Loucy (cell line): ENCODE measurements around the gene SIK3.

Experiments
- H2AFZ ChIP-seq: fragments of 200-600 bp; sonication (generic); 2 replicates; pipeline ENCODE4 v1.6.0; 2016; ENCODE audit warnings: antibody characterized with exemption, mild to moderate bottlenecking, low read length, moderate library complexity
- H3F3A ChIP-seq: fragments of 200-600 bp; 2 replicates; pipeline ENCODE4 v1.6.0; 2016; ENCODE audit warnings: antibody characterized with exemption, low read depth, mild to moderate bottlenecking
- H3K27me3 ChIP-seq: fragments of 200-600 bp; sonication (generic); 2 replicates; pipeline ENCODE4 v1.6.1; 2014; ENCODE audit warnings: low read length, mild to moderate bottlenecking; ENCODE audit not compliant: insufficient read depth, poor library complexity, severe bottlenecking
- H3K36me3 ChIP-seq: fragments of 200-600 bp; sonication (generic); 2 replicates; pipeline ENCODE4 v1.6.1; 2016; ENCODE audit warnings: low read length; ENCODE audit not compliant: insufficient read depth
- H3K4me1 ChIP-seq: fragments of 200-600 bp; sonication (generic); 2 replicates; pipeline ENCODE4 v1.5.1; 2014; ENCODE audit warnings: low read length, mild to moderate bottlenecking; ENCODE audit not compliant: insufficient read depth, poor library complexity, severe bottlenecking
- H3K4me2 ChIP-seq: fragments of 200-600 bp; sonication (generic); 2 replicates; pipeline ENCODE4 v1.6.0; 2014; ENCODE audit warnings: antibody characterized with exemption, low read length, low read depth, mild to moderate bottlenecking; ENCODE audit not compliant: poor library complexity, severe bottlenecking
- H3K4me3 ChIP-seq: fragments of 200-600 bp; sonication (generic); 2 replicates; pipeline ENCODE4 v1.5.1; 2014; ENCODE audit warnings: low read length, mild to moderate bottlenecking, mixed read lengths; ENCODE audit not compliant: poor library complexity, severe bottlenecking
- H3K79me2 ChIP-seq: fragments of 200-600 bp; sonication (generic); 2 replicates; pipeline ENCODE4 v1.6.1; 2014; ENCODE audit warnings: low read length; ENCODE audit not compliant: insufficient read depth
- H3K9ac ChIP-seq: fragments of 200-600 bp; sonication (generic); 2 replicates; pipeline ENCODE4 v1.6.0; 2014; ENCODE audit warnings: mild to moderate bottlenecking, low read depth, low read length, moderate library complexity; ENCODE audit not compliant: poor library complexity, severe bottlenecking
- H3K9me2 ChIP-seq: fragments of 200-600 bp; sonication (generic); replicated peaks from 2 replicates; pipeline ENCODE4 v1.6.1; 2016; ENCODE audit warnings: low read depth, low read length, mixed read lengths
- H3K9me3 ChIP-seq: fragments of 200-600 bp; sonication (generic); 2 replicates; pipeline ENCODE4 v1.6.1; 2014; ENCODE audit warnings: mild to moderate bottlenecking, antibody characterized with exemption, low read length, low read depth; ENCODE audit not compliant: insufficient read depth
- H4K20me1 ChIP-seq: fragments of 200-600 bp; sonication (generic); 2 replicates; pipeline ENCODE4 v1.6.0; 2014; ENCODE audit warnings: antibody characterized with exemption, low read length, mild to moderate bottlenecking; ENCODE audit not compliant: insufficient read depth, poor library complexity, severe bottlenecking
- EZH2phosphoT487 ChIP-seq: fragments of 200-600 bp; IDR thresholded peaks from 2 replicates; pipeline ENCODE4 v1.6.1; 2018; ENCODE audit warnings: antibody characterized with exemption, mild to moderate bottlenecking, moderate library complexity, borderline replicate concordance
- TF ChIP-seq, protein P1 (sequence below): fragments of 200-600 bp; sonication (generic); conservative IDR thresholded peaks from 2 replicates; pipeline ENCODE4 v1.5.1; 2014; ENCODE audit warnings: mild to moderate bottlenecking, antibody characterized with exemption, low read length

Gene SIK3

DNA sequence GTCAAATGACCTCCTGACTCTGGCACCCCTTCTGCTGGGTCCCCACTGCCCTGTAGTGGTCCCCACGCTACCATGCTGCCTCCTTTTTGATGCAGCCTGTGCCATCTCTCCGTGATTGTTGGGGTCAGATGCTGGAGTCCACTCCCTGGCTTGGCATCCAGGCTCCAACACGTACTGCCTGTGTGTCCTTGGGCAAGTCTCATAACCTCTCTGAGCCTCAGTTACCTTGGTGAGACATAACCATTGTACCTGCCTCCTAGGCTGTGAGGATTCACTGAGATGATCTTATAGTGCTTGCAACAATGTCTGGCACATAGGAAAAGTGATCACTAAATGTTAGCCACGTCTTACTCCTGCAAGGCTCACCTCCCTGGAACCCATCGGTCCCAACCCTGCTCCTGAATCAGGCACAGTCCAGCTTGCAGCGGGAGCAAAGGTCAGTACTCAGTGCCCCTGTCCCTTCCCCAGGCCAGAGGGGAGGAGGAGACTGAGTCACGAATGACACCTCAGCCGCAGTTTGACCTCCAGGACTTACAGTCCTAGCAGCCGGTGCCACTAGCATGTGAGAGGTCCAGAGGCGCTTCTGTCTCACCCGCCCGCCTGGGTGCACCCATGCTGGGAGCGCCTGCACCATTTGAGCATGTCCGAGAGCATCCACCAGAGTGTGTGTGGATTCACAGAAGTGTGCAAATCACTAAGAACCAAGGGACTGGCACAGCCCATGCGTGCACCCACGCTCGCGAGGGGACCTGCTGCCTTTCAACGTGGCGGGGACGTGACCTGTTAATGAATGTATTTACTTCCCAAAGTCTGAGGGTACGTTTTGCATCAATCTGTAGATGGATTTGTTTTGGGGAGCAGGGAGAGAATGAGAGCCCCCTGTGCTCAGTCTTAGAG is 272.1 kb downstream of the SIK3 start:
- no peaks in the 10 kb centered on the region for H3K27me3 ChIP-seq
- no peak overlapping the region; the same call in 1 of the 2 replicates for H2AFZ ChIP-seq
- no peaks in the 10 kb centered on the region for H3K9me2 ChIP-seq
- no peaks in the 10 kb centered on the region for H4K20me1 ChIP-seq
- no peaks in the 10 kb centered on the region for H3K9me3 ChIP-seq
- H3K9ac ChIP-seq: no peak overlapping the region
- TF ChIP-seq EZH2phosphoT487: no peak
- TF ChIP-seq, protein P1, sequence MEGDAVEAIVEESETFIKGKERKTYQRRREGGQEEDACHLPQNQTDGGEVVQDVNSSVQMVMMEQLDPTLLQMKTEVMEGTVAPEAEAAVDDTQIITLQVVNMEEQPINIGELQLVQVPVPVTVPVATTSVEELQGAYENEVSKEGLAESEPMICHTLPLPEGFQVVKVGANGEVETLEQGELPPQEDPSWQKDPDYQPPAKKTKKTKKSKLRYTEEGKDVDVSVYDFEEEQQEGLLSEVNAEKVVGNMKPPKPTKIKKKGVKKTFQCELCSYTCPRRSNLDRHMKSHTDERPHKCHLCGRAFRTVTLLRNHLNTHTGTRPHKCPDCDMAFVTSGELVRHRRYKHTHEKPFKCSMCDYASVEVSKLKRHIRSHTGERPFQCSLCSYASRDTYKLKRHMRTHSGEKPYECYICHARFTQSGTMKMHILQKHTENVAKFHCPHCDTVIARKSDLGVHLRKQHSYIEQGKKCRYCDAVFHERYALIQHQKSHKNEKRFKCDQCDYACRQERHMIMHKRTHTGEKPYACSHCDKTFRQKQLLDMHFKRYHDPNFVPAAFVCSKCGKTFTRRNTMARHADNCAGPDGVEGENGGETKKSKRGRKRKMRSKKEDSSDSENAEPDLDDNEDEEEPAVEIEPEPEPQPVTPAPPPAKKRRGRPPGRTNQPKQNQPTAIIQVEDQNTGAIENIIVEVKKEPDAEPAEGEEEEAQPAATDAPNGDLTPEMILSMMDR: no peak
- H3F3A ChIP-seq: no peaks in the 10 kb centered on the region
- H3K4me1 ChIP-seq: no peaks in the 10 kb centered on the region
- no peak overlapping the region for H3K4me2 ChIP-seq
- no peak overlapping the region for H3K4me3 ChIP-seq
- H3K36me3 ChIP-seq: no peaks in the 10 kb centered on the region
- no peaks in the 10 kb centered on the region for H3K79me2 ChIP-seq

DNA sequence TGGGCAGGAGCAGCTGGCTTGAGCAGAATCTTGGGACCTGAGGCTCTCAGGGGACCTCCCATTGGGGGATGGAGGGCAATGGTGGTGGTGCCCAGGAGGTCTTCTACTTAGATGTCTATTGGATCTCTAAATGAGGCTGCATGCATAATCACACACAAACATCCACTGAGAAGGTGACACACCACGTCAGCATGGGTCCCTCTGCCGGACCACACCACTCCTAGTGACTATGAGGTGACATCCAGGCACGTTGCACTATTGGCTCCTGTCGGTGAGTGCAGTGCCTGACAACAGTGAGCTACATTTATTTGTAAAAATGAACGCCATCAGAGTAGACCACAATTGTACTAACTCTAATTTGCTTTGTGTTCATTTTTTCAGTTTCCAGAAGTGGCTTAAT is 272.8 kb downstream of the SIK3 start:
- Histone ChIP-seq H3K4me1 (no peaks in the 10 kb centered on the region), H3K36me3 (no peaks in the 10 kb centered on the region), H4K20me1 (no peaks in the 10 kb centered on the region), H3K4me3 (no peak overlapping the region), H3K9ac (no peak overlapping the region), H3K4me2 (no peak overlapping the region), H3K27me3 (no peaks in the 10 kb centered on the region), H3K9me3 (no peaks in the 10 kb centered on the region), H3K9me2 (no peaks in the 10 kb centered on the region), H3F3A (no peaks in the 10 kb centered on the region), H2AFZ (no peak overlapping the region; the same call in 1 of the 2 replicates), H3K79me2 (no peaks in the 10 kb centered on the region)
- TF ChIP-seq, protein P1: no peak
- TF ChIP-seq EZH2phosphoT487: no peak

DNA sequence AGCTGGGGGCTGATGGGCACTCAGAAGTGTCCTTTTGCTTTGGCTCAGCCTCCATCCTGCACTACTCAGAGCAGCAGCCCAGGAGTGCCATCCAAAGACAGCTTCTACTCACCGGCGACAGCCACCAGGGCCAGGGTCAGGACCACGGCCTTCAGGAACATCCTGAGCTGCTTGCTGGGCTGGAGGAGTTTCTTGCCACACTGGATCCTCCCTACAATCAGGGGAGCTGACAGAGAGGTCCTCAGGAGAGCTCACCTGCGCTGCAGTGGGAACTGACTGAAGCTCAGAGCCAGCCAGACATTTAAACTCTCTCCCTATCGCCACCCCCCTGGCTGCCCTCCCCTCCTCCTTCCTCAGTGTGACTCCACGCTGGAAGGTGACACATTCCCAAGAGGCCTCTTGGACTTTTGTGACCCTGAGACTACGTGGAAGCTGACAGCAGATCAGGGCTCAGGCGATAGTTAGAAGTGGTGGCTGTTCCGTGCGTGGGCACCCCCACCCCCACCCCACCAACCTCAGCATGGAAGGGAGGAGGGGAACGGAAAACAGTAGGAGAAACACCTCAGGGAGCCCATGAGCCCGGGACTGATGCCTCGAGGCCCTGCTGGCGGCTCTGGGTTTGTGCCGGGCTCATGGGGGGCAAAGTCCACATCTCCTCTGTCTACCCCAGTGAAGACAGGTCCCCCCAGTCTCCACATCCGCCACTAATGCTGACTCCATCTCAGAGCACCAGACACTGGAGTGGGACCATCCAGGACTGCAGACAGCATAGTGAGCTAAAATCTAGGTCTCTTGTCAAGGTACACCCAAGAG is 275.0 kb downstream of the SIK3 start, which contains the start of gene APOA4:
Gene APOA4 (minus strand): TSS at position 274 of the 813 bp plus-strand sequence. CDS start 113 bp downstream, at position 161.
- no peaks in the 10 kb centered on the region for H3K79me2 ChIP-seq
- no peaks in the 10 kb centered on the region for H3K27me3 ChIP-seq
- no peaks in the 10 kb centered on the region for H4K20me1 ChIP-seq
- H3K4me1 ChIP-seq: no peaks in the 10 kb centered on the region
- no peak within 1 kb of the TSS for H3K4me3 ChIP-seq
- no peak within 1 kb of the TSS for H3K4me2 ChIP-seq
- no peaks in the 10 kb centered on the region for H3K9me3 ChIP-seq
- H3K9me2 ChIP-seq: no peaks in the 10 kb centered on the region
- TF ChIP-seq, protein P1: no peak
- TF ChIP-seq EZH2phosphoT487: no peak
- no peaks in the 10 kb centered on the region for H3K36me3 ChIP-seq
- H3K9ac ChIP-seq: no peak within 1 kb of the TSS
- no peak within 1 kb of the TSS for H2AFZ ChIP-seq
- H3F3A ChIP-seq: no peaks in the 10 kb centered on the region
